ENCODE data around the gene C17orf78. TPM values are rescaled to one million over a fixed set of nuclear protein-coding genes. Genes with fewer than 3 reads are reported as not detected.

The C17orf78 gene
- total RNA-seq, 1 experiment from 2014 or later: not detected

DNA sequence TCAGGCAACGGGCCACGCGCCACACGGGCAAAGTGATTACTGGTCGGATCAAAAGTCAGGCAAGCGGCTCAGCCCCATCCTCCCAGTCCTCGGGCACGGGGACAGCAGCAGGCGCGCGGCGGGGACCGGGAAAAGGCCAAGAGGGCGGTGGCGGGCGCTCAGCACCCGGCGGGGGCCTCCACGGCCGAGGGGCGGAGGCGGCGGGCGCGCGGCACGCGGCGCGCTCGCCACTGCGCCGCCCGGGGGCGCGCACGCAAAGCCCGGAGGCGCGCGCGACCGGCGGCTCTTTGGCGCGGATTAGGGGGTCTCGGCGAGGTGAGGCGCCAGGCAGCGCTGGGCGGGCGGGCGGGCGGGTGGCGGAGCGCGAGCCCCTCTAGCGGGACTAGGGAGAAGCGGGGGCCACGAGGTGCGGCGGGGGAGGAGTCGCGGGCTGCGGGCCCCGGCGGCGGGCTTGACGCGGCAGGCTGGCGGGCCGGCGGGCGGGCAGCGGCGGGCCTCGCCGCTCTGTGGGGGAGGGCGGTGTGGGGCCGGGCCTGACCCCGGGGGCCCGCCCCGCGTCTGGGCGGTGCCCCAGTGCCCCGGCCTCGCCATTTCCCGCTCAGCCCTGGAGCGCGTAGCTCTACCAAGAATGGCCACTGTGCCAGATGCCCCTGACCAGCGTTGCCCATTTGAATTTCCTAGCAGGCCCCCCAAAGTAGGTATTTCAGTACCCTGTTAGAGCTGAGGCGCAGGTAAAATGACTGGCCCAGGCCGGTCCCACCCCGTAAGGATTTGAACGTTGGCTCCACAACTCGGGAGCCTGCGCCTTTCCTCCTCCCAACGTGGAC, 31.1 kb downstream of the C17orf78 start, which contains the start of the genes ACACA and TADA2A:
ACACA (minus strand) TSS at position 202 of the 827 bp plus-strand sequence. CDS start 537 bp downstream, outside the sequence.
TADA2A (plus strand) TSS at position 252 of the 827 bp plus-strand sequence. CDS start 4,480 bp downstream, outside the sequence.
- Histone ChIP-seq H3K4me2 (ENCODE audit: low read length) (peak within 1 kb of the TSS; percentile 100), H3K79me2 (ENCODE audit: insufficient read depth, low read length) (peaks cover 47% of the 10 kb centered on the region), H3K27me3 (ENCODE audit: insufficient read depth, low read length) (no peaks in the 10 kb centered on the region), H4K20me1 (ENCODE audit: insufficient read depth) (no peaks in the 10 kb centered on the region), H2AFZ (ENCODE audit: low read depth, low read length, poor library complexity, severe bottlenecking) (no peak within 1 kb of the TSS), H3K4me3 (replicated peaks in 1 of 2; ENCODE audit: low read depth in 1 of 2, low read length in 2 of 2) (peak within 1 kb of the TSS; percentile 83 to 89), H3K9me3 (ENCODE audit: control insufficient read depth in 1 of 2, insufficient read depth in 1 of 2, low read depth in 1 of 2, low read length in 2 of 2) (no peaks in the 10 kb centered on the region), H3K9me2 (ENCODE audit: insufficient read depth) (no peaks in the 10 kb centered on the region), H3K9ac (ENCODE audit: low read length) (peak within 1 kb of the TSS; percentile 99), H3K4me1 (ENCODE audit: control insufficient read depth in 1 of 2, insufficient read depth in 2 of 2, low read length in 2 of 2) (peaks cover 10 to 30% of the 10 kb centered on the region in 2 experiments), H3K36me3 (ENCODE audit: control insufficient read depth in 1 of 2, insufficient read depth in 2 of 2, low read length in 2 of 2) (peaks cover 0 to 6% of the 10 kb centered on the region in 2 experiments; a peak in 1 of 4 replicates), H3K27ac (ENCODE audit: low read depth, low read length) (peak within 1 kb of the TSS; percentile 97)
- POLR2A ChIA-PET: interaction anchor here (1.0 kb wide), 1 partner anchor 31 kb away, joined by 3 read pairs; no protein-coding TSS in a partner anchor
- BruUV-seq (replicated peaks): no TSS peak
- ATAC-seq (peak; percentile 95), DNase-seq (ENCODE audit: low read depth, low spot score) (peak; percentile 60)
- intact Hi-C loops (cut with micrococcal nuclease): loop anchor here (2.0 kb wide), 1 partner anchor 84 kb away; no protein-coding TSS in a partner anchor
- CTCF ChIA-PET: interaction anchor here (1.0 kb wide), 1 partner anchor 9 kb away, joined by 8 read pairs; no protein-coding TSS in a partner anchor
- RAD21 ChIA-PET (ENCODE audit: low non-redundant PET in 1 of 2, low total read pairs in 2 of 2, uncharacterized antibody in 2 of 2, unreplicated experiment in 2 of 2): no interaction called here
- TF ChIP-seq POLR2A (IDR thresholded peaks at IDR 0.05; ENCODE audit: borderline replicate concordance, extremely low read depth, insufficient read depth, insufficient read length) (no peak), EZH2phosphoT487 (IDR thresholded peaks at IDR 0.05; ENCODE audit: borderline replicate concordance) (no peak), SIN3A (IDR thresholded peaks at IDR 0.05; ENCODE audit: low read depth) (peak; percentile 68), ZFX (IDR thresholded peaks at IDR 0.05) (peak; percentile 68), RAD21 (IDR thresholded peaks at IDR 0.05; ENCODE audit: low read depth) (no peak), SP1 (IDR thresholded peaks at IDR 0.05; ENCODE audit: low read depth) (no peak), CEBPB (IDR thresholded peaks at IDR 0.05; ENCODE audit: low read depth) (no peak), ELF1 (IDR thresholded peaks at IDR 0.05; ENCODE audit: borderline replicate concordance, low read depth) (no peak), EGR1 (IDR thresholded peaks at IDR 0.05; ENCODE audit: low read depth) (no peak), ZNF274 (IDR thresholded peaks at IDR 0.05; ENCODE audit: low read depth, low read length) (no peak), TCF7L2 (IDR thresholded peaks at IDR 0.05; ENCODE audit: borderline replicate concordance, extremely low read depth, insufficient read depth, insufficient read length) (peak; percentile 40), EZH2 (IDR thresholded peaks at IDR 0.05) (no peak), YY1 (IDR thresholded peaks at IDR 0.05; ENCODE audit: extremely low read depth, insufficient replicate concordance, low read depth, low read length) (peak; percentile 88), POLR2AphosphoS5 (IDR thresholded peaks at IDR 0.05; ENCODE audit: low read depth, low read length) (peak; percentile 96), SRF (IDR thresholded peaks at IDR 0.05; ENCODE audit: low read depth) (no peak)
- TF ChIP-seq, protein P1, sequence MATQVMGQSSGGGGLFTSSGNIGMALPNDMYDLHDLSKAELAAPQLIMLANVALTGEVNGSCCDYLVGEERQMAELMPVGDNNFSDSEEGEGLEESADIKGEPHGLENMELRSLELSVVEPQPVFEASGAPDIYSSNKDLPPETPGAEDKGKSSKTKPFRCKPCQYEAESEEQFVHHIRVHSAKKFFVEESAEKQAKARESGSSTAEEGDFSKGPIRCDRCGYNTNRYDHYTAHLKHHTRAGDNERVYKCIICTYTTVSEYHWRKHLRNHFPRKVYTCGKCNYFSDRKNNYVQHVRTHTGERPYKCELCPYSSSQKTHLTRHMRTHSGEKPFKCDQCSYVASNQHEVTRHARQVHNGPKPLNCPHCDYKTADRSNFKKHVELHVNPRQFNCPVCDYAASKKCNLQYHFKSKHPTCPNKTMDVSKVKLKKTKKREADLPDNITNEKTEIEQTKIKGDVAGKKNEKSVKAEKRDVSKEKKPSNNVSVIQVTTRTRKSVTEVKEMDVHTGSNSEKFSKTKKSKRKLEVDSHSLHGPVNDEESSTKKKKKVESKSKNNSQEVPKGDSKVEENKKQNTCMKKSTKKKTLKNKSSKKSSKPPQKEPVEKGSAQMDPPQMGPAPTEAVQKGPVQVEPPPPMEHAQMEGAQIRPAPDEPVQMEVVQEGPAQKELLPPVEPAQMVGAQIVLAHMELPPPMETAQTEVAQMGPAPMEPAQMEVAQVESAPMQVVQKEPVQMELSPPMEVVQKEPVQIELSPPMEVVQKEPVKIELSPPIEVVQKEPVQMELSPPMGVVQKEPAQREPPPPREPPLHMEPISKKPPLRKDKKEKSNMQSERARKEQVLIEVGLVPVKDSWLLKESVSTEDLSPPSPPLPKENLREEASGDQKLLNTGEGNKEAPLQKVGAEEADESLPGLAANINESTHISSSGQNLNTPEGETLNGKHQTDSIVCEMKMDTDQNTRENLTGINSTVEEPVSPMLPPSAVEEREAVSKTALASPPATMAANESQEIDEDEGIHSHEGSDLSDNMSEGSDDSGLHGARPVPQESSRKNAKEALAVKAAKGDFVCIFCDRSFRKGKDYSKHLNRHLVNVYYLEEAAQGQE (IDR thresholded peaks at IDR 0.05; ENCODE audit: low read depth): no peak
- TF ChIP-seq, protein P2, sequence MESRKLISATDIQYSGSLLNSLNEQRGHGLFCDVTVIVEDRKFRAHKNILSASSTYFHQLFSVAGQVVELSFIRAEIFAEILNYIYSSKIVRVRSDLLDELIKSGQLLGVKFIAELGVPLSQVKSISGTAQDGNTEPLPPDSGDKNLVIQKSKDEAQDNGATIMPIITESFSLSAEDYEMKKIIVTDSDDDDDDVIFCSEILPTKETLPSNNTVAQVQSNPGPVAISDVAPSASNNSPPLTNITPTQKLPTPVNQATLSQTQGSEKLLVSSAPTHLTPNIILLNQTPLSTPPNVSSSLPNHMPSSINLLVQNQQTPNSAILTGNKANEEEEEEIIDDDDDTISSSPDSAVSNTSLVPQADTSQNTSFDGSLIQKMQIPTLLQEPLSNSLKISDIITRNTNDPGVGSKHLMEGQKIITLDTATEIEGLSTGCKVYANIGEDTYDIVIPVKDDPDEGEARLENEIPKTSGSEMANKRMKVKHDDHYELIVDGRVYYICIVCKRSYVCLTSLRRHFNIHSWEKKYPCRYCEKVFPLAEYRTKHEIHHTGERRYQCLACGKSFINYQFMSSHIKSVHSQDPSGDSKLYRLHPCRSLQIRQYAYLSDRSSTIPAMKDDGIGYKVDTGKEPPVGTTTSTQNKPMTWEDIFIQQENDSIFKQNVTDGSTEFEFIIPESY (IDR thresholded peaks at IDR 0.05; ENCODE audit: extremely low read depth, insufficient replicate concordance, low read length): no peak
- TF ChIP-seq, protein P3, sequence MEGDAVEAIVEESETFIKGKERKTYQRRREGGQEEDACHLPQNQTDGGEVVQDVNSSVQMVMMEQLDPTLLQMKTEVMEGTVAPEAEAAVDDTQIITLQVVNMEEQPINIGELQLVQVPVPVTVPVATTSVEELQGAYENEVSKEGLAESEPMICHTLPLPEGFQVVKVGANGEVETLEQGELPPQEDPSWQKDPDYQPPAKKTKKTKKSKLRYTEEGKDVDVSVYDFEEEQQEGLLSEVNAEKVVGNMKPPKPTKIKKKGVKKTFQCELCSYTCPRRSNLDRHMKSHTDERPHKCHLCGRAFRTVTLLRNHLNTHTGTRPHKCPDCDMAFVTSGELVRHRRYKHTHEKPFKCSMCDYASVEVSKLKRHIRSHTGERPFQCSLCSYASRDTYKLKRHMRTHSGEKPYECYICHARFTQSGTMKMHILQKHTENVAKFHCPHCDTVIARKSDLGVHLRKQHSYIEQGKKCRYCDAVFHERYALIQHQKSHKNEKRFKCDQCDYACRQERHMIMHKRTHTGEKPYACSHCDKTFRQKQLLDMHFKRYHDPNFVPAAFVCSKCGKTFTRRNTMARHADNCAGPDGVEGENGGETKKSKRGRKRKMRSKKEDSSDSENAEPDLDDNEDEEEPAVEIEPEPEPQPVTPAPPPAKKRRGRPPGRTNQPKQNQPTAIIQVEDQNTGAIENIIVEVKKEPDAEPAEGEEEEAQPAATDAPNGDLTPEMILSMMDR (IDR thresholded peaks at IDR 0.05 in 2 of 3, conservative IDR thresholded peaks at IDR 0.05 in 1 of 3; ENCODE audit: borderline replicate concordance in 1 of 3, insufficient read depth in 1 of 3, low read depth in 2 of 3, low read length in 2 of 3): 0 out of 6 replicates have a peak, but pooled peaks of 1 of the 3 experiments have one; percentile 3

Data from HCT116 (cell line).